ENCODE data around the gene SFPQ. TPM values are rescaled to one million over a fixed set of nuclear protein-coding genes. Genes with fewer than 3 reads are reported as not detected.

The SFPQ gene
- polyA plus RNA-seq, 1 donor from 2014 or later, result 1,127 TPM

DNA sequence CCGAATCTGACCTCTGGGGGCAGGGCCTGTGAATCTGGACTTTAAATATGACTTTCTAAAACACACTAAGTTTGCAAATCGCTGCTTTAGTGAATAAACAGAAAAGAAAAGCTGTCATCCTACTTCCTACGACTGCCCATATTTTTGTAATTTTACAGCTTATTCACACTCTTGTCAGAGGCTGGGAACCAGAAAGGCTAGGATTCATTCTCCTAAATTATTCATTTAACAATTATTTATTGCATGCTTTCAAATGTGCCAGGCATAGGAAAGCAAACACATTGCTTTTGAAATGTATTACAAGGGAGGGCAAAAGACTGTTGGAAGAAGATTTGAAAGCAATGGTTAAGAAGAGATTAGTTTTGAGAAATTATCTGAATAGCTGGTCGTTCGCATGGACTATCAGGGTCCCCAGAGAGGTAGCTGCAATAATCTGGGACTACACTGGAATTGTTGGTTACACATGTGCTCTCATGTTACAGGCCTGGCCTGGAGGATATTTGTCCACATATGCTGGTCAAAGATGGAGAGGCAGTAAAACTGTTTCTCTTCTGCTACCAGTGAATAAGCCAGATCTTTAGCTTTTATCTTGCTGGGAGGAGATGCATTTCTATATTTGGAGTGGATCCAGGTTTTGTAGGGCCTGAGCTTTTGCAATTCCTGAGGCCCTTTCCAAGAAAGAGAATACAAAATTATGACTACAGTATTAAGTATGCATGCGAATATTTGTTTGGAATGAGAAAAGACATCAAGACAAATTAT, 29.6 kb upstream of the SFPQ start:
- no peaks in the 10 kb centered on the region for H3K27me3 ChIP-seq (ENCODE audit: insufficient read depth, low read depth, low read length)
- no peaks in the 10 kb centered on the region for H3K9me3 ChIP-seq (ENCODE audit: low read length)
- H3K36me3 ChIP-seq (ENCODE audit: insufficient read depth, low read length), result no peaks in the 10 kb centered on the region
- no peak overlapping the region for H2AFZ ChIP-seq (ENCODE audit: low read depth, low read length)
- no peak overlapping the region for H3K4me2 ChIP-seq (ENCODE audit: low read length)
- no peaks in the 10 kb centered on the region for H3F3A ChIP-seq (ENCODE audit: insufficient read depth, low read length, poor library complexity, severe bottlenecking)
- TF ChIP-seq, protein P1, sequence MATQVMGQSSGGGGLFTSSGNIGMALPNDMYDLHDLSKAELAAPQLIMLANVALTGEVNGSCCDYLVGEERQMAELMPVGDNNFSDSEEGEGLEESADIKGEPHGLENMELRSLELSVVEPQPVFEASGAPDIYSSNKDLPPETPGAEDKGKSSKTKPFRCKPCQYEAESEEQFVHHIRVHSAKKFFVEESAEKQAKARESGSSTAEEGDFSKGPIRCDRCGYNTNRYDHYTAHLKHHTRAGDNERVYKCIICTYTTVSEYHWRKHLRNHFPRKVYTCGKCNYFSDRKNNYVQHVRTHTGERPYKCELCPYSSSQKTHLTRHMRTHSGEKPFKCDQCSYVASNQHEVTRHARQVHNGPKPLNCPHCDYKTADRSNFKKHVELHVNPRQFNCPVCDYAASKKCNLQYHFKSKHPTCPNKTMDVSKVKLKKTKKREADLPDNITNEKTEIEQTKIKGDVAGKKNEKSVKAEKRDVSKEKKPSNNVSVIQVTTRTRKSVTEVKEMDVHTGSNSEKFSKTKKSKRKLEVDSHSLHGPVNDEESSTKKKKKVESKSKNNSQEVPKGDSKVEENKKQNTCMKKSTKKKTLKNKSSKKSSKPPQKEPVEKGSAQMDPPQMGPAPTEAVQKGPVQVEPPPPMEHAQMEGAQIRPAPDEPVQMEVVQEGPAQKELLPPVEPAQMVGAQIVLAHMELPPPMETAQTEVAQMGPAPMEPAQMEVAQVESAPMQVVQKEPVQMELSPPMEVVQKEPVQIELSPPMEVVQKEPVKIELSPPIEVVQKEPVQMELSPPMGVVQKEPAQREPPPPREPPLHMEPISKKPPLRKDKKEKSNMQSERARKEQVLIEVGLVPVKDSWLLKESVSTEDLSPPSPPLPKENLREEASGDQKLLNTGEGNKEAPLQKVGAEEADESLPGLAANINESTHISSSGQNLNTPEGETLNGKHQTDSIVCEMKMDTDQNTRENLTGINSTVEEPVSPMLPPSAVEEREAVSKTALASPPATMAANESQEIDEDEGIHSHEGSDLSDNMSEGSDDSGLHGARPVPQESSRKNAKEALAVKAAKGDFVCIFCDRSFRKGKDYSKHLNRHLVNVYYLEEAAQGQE (IDR thresholded peaks at IDR 0.05; ENCODE audit: borderline replicate concordance), result no peak
- no peak for TF ChIP-seq MXI1 (conservative IDR thresholded peaks at IDR 0.05; ENCODE audit: poor library complexity, severe bottlenecking)
- no peak for TF ChIP-seq EZH2 (IDR thresholded peaks at IDR 0.05; ENCODE audit: borderline replicate concordance, insufficient read depth, low read length, poor library complexity, severe bottlenecking)
- TF ChIP-seq POLR2AphosphoS5 (IDR thresholded peaks at IDR 0.05), result no peak
- no peak for TF ChIP-seq EP300 (conservative IDR thresholded peaks at IDR 0.05; ENCODE audit: poor library complexity, severe bottlenecking)
- TF ChIP-seq, protein P2, sequence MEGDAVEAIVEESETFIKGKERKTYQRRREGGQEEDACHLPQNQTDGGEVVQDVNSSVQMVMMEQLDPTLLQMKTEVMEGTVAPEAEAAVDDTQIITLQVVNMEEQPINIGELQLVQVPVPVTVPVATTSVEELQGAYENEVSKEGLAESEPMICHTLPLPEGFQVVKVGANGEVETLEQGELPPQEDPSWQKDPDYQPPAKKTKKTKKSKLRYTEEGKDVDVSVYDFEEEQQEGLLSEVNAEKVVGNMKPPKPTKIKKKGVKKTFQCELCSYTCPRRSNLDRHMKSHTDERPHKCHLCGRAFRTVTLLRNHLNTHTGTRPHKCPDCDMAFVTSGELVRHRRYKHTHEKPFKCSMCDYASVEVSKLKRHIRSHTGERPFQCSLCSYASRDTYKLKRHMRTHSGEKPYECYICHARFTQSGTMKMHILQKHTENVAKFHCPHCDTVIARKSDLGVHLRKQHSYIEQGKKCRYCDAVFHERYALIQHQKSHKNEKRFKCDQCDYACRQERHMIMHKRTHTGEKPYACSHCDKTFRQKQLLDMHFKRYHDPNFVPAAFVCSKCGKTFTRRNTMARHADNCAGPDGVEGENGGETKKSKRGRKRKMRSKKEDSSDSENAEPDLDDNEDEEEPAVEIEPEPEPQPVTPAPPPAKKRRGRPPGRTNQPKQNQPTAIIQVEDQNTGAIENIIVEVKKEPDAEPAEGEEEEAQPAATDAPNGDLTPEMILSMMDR (IDR thresholded peaks at IDR 0.05; ENCODE audit: poor library complexity, severe bottlenecking), result no peak
- TF ChIP-seq TAF1 (IDR thresholded peaks at IDR 0.05; ENCODE audit: low read depth), result no peak
- no peak for TF ChIP-seq SMC3 (conservative IDR thresholded peaks at IDR 0.05; ENCODE audit: poor library complexity)
- TF ChIP-seq RAD21 (conservative IDR thresholded peaks at IDR 0.05), result no peak
- no peaks in the 10 kb centered on the region for H3K9me2 ChIP-seq (ENCODE audit: insufficient read depth, low read length)
- H3K79me2 ChIP-seq (replicated peaks; ENCODE audit: insufficient read depth, low read length), result no peaks in the 10 kb centered on the region
- no peak overlapping the region for H3K9ac ChIP-seq (ENCODE audit: low read length)
- H3K4me3 ChIP-seq (ENCODE audit: low read length), result no peak overlapping the region
- H4K20me1 ChIP-seq (ENCODE audit: insufficient read depth), result no peaks in the 10 kb centered on the region
- no peak overlapping the region for H3K27ac ChIP-seq (ENCODE audit: low read length)

DNA sequence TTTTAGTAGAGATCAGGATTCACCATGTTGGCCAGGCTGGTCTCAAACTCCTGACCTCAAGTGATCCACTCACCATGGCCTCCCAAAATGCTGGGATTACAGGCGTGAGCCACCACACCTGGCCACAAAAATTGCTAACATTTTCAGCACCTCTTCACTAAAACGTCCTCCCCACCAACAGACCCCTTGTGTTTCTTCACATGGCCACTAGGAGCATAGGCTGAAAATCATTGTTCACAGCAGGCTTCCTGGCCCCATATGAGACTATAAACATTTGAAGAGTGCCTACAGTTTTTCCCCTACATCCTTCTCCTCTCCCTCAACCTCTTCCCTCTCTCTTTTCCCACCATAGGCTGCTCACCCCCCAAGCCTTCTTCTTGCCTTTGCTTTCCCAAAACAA, 28.0 kb upstream of the SFPQ start:
- Histone ChIP-seq H3K27ac (ENCODE audit: low read length) (no peak overlapping the region), H3K79me2 (replicated peaks; ENCODE audit: insufficient read depth, low read length) (no peaks in the 10 kb centered on the region), H3K4me2 (ENCODE audit: low read length) (no peak overlapping the region), H2AFZ (ENCODE audit: low read depth, low read length) (no peak overlapping the region), H3K9me3 (ENCODE audit: low read length) (no peaks in the 10 kb centered on the region), H3F3A (ENCODE audit: insufficient read depth, low read length, poor library complexity, severe bottlenecking) (no peaks in the 10 kb centered on the region), H3K36me3 (ENCODE audit: insufficient read depth, low read length) (no peaks in the 10 kb centered on the region), H3K9me2 (ENCODE audit: insufficient read depth, low read length) (no peaks in the 10 kb centered on the region), H3K4me3 (ENCODE audit: low read length) (no peak overlapping the region), H4K20me1 (ENCODE audit: insufficient read depth) (no peaks in the 10 kb centered on the region), H3K9ac (ENCODE audit: low read length) (no peak overlapping the region), H3K27me3 (ENCODE audit: insufficient read depth, low read depth, low read length) (no peaks in the 10 kb centered on the region)
- TF ChIP-seq EP300 (conservative IDR thresholded peaks at IDR 0.05; ENCODE audit: poor library complexity, severe bottlenecking), result no peak
- TF ChIP-seq, protein P2 (IDR thresholded peaks at IDR 0.05; ENCODE audit: poor library complexity, severe bottlenecking), result peak; percentile 13

Data from neural cell (in vitro differentiated cells).